ENCODE results near the gene FBXW7. TPM values are rescaled to one million over a fixed set of nuclear protein-coding genes. Genes with fewer than 3 reads are reported as not detected.

Gene FBXW7
- total and polyA plus RNA-seq, 2 donors from 2014 or later: 5.5 to 64.0 TPM

GRCh38 chr4:152278172-152278504 lies 257.8 kb downstream of the FBXW7 start:
- peaks cover 2 to 13% (median 13%) of the 10 kb centered on the region in 3 donors for H3K4me1 ChIP-seq (ENCODE audit: control insufficient read depth in 2 of 3, insufficient read depth in 2 of 3, low read depth in 1 of 3, low read length in 3 of 3)
- H3K27ac ChIP-seq (ENCODE audit: low read depth in 2 of 2, low read length in 2 of 2): peak overlapping the region in 1 of 2 donors; percentile 13
- H3K4me3 ChIP-seq (ENCODE audit: low read length in 3 of 3): no peak overlapping the region
- DNase-seq (no peak), FAIRE-seq (no peak)
- no peaks in the 10 kb centered on the region for H3K27me3 ChIP-seq (ENCODE audit: control insufficient read depth, insufficient read depth, low read length)
- no peaks in the 10 kb centered on the region for H3K9me3 ChIP-seq (ENCODE audit: control insufficient read depth in 2 of 3, insufficient read depth in 1 of 3, low read length in 3 of 3)
- intact Hi-C loops (cut with DNase I): no loop called here
- H3K9ac ChIP-seq (ENCODE audit: low read length in 3 of 3): no peak overlapping the region
- TF ChIP-seq, protein P1, sequence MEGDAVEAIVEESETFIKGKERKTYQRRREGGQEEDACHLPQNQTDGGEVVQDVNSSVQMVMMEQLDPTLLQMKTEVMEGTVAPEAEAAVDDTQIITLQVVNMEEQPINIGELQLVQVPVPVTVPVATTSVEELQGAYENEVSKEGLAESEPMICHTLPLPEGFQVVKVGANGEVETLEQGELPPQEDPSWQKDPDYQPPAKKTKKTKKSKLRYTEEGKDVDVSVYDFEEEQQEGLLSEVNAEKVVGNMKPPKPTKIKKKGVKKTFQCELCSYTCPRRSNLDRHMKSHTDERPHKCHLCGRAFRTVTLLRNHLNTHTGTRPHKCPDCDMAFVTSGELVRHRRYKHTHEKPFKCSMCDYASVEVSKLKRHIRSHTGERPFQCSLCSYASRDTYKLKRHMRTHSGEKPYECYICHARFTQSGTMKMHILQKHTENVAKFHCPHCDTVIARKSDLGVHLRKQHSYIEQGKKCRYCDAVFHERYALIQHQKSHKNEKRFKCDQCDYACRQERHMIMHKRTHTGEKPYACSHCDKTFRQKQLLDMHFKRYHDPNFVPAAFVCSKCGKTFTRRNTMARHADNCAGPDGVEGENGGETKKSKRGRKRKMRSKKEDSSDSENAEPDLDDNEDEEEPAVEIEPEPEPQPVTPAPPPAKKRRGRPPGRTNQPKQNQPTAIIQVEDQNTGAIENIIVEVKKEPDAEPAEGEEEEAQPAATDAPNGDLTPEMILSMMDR (IDR thresholded peaks at IDR 0.05; ENCODE audit: borderline replicate concordance, extremely low read depth, insufficient read depth): no peak
- H3K36me3 ChIP-seq (ENCODE audit: control insufficient read depth in 2 of 3, insufficient read depth in 3 of 3, low read length in 3 of 3): no peaks in the 10 kb centered on the region

DNA sequence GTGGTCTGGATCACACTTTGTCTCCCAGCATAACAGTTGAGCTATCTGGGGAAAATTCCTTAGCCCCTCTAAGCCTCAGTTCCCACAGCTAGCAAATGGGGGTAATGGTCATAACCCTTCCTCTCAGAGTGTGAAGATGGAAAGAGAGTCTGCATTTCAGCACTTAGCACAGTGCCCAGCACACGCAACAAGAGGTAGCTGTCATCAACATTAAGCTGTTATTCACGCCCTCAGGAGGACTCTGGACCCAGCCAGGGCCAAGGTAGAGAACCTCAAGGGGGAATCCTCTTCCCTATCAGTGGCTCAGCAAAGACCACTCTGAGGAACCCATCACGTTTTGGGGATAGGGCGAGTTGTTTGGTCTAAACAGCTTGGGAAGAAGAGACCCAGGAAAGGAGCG lies 258.6 kb downstream of the FBXW7 start:
- TF ChIP-seq, protein P1 (IDR thresholded peaks at IDR 0.05; ENCODE audit: borderline replicate concordance, extremely low read depth, insufficient read depth): no peak
- no peak overlapping the region for H3K27ac ChIP-seq (ENCODE audit: low read depth in 2 of 2, low read length in 2 of 2)
- no peaks in the 10 kb centered on the region for H3K9me3 ChIP-seq (ENCODE audit: control insufficient read depth in 2 of 3, insufficient read depth in 1 of 3, low read length in 3 of 3)
- no peak for DNase-seq
- H3K4me3 ChIP-seq (ENCODE audit: low read length in 3 of 3): no peak overlapping the region
- H3K9ac ChIP-seq (ENCODE audit: low read length in 3 of 3): no peak overlapping the region
- no peak for FAIRE-seq
- peaks cover 2 to 13% (median 13%) of the 10 kb centered on the region in 3 donors for H3K4me1 ChIP-seq (ENCODE audit: control insufficient read depth in 2 of 3, insufficient read depth in 2 of 3, low read depth in 1 of 3, low read length in 3 of 3)
- intact Hi-C loops (cut with DNase I): no loop called here
- no peaks in the 10 kb centered on the region for H3K27me3 ChIP-seq (ENCODE audit: control insufficient read depth, insufficient read depth, low read length)
- H3K36me3 ChIP-seq (ENCODE audit: control insufficient read depth in 2 of 3, insufficient read depth in 3 of 3, low read length in 3 of 3): no peaks in the 10 kb centered on the region

DNA sequence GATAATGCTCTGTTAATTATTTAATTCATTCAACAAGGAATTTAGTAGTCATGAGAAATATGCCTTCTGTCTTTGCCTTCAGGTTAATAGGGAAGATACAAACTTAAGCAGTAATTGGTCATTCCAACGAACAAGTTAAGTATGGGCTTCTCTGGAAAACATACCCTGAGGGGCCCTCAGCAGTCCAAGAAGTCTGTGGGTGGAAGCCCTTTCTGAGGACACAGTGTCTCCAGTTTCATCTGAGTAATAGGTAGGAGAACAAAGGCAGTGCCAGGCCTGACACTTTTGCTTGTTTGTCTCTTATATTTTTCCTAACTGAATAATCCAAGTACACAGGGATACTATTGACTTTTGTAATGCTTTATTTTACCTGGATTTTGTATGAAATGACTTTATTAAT lies 262.5 kb downstream of the FBXW7 start:
- Histone ChIP-seq H3K4me3 (ENCODE audit: low read length in 3 of 3) (no peak overlapping the region), H3K9ac (ENCODE audit: low read length in 3 of 3) (no peak overlapping the region), H3K4me1 (ENCODE audit: control insufficient read depth in 2 of 3, insufficient read depth in 2 of 3, low read depth in 1 of 3, low read length in 3 of 3) (peaks cover 2 to 7% (median 4%) of the 10 kb centered on the region in 3 donors), H3K27ac (ENCODE audit: low read depth in 2 of 2, low read length in 2 of 2) (no peak overlapping the region), H3K27me3 (ENCODE audit: control insufficient read depth, insufficient read depth, low read length) (no peaks in the 10 kb centered on the region), H3K36me3 (ENCODE audit: control insufficient read depth in 2 of 3, insufficient read depth in 3 of 3, low read length in 3 of 3) (no peaks in the 10 kb centered on the region), H3K9me3 (ENCODE audit: control insufficient read depth in 2 of 3, insufficient read depth in 1 of 3, low read length in 3 of 3) (no peaks in the 10 kb centered on the region)
- DNase-seq: no peak
- intact Hi-C loops (cut with DNase I): no loop called here
- TF ChIP-seq, protein P1 (IDR thresholded peaks at IDR 0.05; ENCODE audit: borderline replicate concordance, extremely low read depth, insufficient read depth): no peak
- no peak for FAIRE-seq

Small RNAs within 50 kb of the gene (microRNA-seq; reads per million reads assigned to microRNA genes)
- 1.4 reads per million for gene MIR3140

Other genes starting within 250 kb of the FBXW7 start
- gene TMEM154, start 143.9 kb upstream of the FBXW7 start, total RNA-seq: 11.0 TPM
- 0.09 TPM for gene TMEM154, start 143.9 kb upstream of the FBXW7 start, polyA plus RNA-seq (ENCODE audit: insufficient read depth, low read depth, low replicate concordance)
- 1.1 TPM for gene TIGD4, start 243.6 kb upstream of the FBXW7 start, total RNA-seq
- 0.75 TPM for gene TIGD4, start 243.6 kb upstream of the FBXW7 start, polyA plus RNA-seq (ENCODE audit: insufficient read depth, low read depth, low replicate concordance)
- 39.1 TPM for gene ARFIP1, start 243.9 kb upstream of the FBXW7 start, total RNA-seq
- gene ARFIP1, start 243.9 kb upstream of the FBXW7 start, polyA plus RNA-seq (ENCODE audit: insufficient read depth, low read depth, low replicate concordance): 23.2 TPM